IMR-90 (cell line): ENCODE results near the gene TGM4.

ENCODE experiments used
- CEBPB ChIP-seq: IDR thresholded peaks from 2 replicates; pipeline ENCODE4 v1.6.1; 2012; ENCODE audit warnings: low read depth, low read length, improper control_type of control experiment
- FOS ChIP-seq: fragments of 150-350 bp; IDR thresholded peaks from 2 replicates; pipeline ENCODE4 v1.6.1; 2016; ENCODE audit warnings: low read depth, low read length
- NFE2L2 ChIP-seq: fragments of 150-350 bp; IDR thresholded peaks from 2 replicates; pipeline ENCODE4 v1.6.1; 2016; ENCODE audit warnings: low read depth, mild to moderate bottlenecking, low read length
- POLR2A ChIP-seq: IDR thresholded peaks from 2 replicates; pipeline ENCODE4 v1.6.1; 2012; ENCODE audit warnings: mild to moderate bottlenecking, low read depth, low read length
- RAD21 ChIP-seq: IDR thresholded peaks from 2 replicates; pipeline ENCODE4 v1.6.1; 2012; ENCODE audit warnings: low read length, improper control_type of control experiment
- RCOR1 ChIP-seq: IDR thresholded peaks from 2 replicates; pipeline ENCODE4 v1.6.1; 2012; ENCODE audit warnings: mild to moderate bottlenecking, low read length, improper control_type of control experiment; ENCODE audit not compliant: insufficient replicate concordance
- RFX5 ChIP-seq: IDR thresholded peaks from 2 replicates; pipeline ENCODE4 v1.8.0; 2012; ENCODE audit warnings: low read depth, mild to moderate bottlenecking, low read length, moderate library complexity
- SMC3 ChIP-seq: fragments of 150-350 bp; IDR thresholded peaks from 2 replicates; pipeline ENCODE4 v1.6.1; 2016; ENCODE audit warnings: low read depth, mild to moderate bottlenecking, antibody characterized with exemption, low read length, moderate library complexity
- TF ChIP-seq, protein P1 (sequence below): conservative IDR thresholded peaks from 2 replicates; pipeline ENCODE4 v1.5.1; 2012; ENCODE audit warnings: mild to moderate bottlenecking, low read depth, low read length, improper control_type of control experiment
- TF ChIP-seq, protein P2 (sequence below): fragments of 150-350 bp; IDR thresholded peaks from 2 replicates; pipeline ENCODE4 v1.6.1; 2016; ENCODE audit warnings: low read depth, mild to moderate bottlenecking, low read length, moderate library complexity, borderline replicate concordance
- TF ChIP-seq, protein P3 (sequence below): fragments of 150-350 bp; IDR thresholded peaks from 2 replicates; pipeline ENCODE4 v1.6.1; 2017; ENCODE audit warnings: mild to moderate bottlenecking, antibody characterized with exemption, low read length, low read depth

DNA sequence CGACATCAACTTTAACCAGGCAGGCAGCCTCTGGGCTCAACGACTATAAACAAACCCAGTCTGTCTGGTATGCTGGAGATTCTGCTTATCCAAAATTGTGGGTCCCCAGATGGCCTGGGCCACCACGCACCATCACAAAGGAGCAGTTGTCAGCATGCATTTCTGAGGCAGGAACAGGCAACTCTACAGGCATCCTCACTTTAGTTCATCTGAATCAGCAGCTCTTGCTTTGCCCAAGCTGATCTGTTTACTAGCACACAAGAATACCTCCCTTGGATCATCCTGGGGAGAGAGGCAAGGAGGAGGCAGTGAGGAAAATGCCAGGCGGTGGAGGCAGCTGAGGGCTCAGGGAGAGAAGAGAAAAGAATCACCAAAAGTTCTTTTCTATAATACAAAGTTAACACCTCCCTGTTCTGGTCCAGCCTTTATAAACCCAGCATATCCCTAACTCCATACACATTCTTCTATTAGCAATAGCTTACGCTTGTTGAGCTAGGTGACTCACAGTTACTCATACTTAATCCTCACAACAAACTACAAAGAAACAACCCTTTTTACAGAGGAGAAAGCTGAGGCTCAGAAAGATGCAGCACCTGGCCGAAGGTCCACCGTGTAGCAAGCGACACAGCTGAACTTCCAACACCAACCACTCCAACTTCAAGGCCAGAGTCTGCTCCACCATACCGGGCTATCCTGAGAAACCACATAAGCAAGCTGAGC, 68.0 kb downstream of the TGM4 start:
- no peak for TF ChIP-seq NFE2L2
- TF ChIP-seq, protein P1, sequence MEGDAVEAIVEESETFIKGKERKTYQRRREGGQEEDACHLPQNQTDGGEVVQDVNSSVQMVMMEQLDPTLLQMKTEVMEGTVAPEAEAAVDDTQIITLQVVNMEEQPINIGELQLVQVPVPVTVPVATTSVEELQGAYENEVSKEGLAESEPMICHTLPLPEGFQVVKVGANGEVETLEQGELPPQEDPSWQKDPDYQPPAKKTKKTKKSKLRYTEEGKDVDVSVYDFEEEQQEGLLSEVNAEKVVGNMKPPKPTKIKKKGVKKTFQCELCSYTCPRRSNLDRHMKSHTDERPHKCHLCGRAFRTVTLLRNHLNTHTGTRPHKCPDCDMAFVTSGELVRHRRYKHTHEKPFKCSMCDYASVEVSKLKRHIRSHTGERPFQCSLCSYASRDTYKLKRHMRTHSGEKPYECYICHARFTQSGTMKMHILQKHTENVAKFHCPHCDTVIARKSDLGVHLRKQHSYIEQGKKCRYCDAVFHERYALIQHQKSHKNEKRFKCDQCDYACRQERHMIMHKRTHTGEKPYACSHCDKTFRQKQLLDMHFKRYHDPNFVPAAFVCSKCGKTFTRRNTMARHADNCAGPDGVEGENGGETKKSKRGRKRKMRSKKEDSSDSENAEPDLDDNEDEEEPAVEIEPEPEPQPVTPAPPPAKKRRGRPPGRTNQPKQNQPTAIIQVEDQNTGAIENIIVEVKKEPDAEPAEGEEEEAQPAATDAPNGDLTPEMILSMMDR: no peak
- TF ChIP-seq POLR2A: no peak
- peak; percentile 60; the same call in 1 of the 2 replicates for TF ChIP-seq RFX5
- peak; percentile 69 for TF ChIP-seq FOS
- TF ChIP-seq SMC3: no peak
- 0 out of 2 replicates have a peak, but pooled peaks have one; percentile 6 for TF ChIP-seq CEBPB
- TF ChIP-seq, protein P2, sequence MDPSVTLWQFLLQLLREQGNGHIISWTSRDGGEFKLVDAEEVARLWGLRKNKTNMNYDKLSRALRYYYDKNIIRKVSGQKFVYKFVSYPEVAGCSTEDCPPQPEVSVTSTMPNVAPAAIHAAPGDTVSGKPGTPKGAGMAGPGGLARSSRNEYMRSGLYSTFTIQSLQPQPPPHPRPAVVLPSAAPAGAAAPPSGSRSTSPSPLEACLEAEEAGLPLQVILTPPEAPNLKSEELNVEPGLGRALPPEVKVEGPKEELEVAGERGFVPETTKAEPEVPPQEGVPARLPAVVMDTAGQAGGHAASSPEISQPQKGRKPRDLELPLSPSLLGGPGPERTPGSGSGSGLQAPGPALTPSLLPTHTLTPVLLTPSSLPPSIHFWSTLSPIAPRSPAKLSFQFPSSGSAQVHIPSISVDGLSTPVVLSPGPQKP: no peak
- no peak for TF ChIP-seq RAD21
- TF ChIP-seq RCOR1: peak; percentile 100
- TF ChIP-seq, protein P3, sequence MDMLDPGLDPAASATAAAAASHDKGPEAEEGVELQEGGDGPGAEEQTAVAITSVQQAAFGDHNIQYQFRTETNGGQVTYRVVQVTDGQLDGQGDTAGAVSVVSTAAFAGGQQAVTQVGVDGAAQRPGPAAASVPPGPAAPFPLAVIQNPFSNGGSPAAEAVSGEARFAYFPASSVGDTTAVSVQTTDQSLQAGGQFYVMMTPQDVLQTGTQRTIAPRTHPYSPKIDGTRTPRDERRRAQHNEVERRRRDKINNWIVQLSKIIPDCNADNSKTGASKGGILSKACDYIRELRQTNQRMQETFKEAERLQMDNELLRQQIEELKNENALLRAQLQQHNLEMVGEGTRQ: no peak
